ENCODE measurements around the gene SPTB.

SPTB gene

GRCh38 chr14:64824471-64824870 lies 55.2 kb downstream of the SPTB start:
- H3K36me3 ChIP-seq (ENCODE audit: control insufficient read depth, insufficient read depth, low read length), result no peaks in the 10 kb centered on the region
- H3K4me2 ChIP-seq (ENCODE audit: low read length), result no peak overlapping the region
- peaks cover 21% of the 10 kb centered on the region for H3K4me1 ChIP-seq
- no peak overlapping the region for H3K4me3 ChIP-seq (ENCODE audit: low read depth, low read length)
- no peaks in the 10 kb centered on the region for H3K9me3 ChIP-seq (ENCODE audit: control insufficient read depth, low read length)
- H3K79me2 ChIP-seq, result peaks cover 2% of the 10 kb centered on the region
- TF ChIP-seq, protein P1, sequence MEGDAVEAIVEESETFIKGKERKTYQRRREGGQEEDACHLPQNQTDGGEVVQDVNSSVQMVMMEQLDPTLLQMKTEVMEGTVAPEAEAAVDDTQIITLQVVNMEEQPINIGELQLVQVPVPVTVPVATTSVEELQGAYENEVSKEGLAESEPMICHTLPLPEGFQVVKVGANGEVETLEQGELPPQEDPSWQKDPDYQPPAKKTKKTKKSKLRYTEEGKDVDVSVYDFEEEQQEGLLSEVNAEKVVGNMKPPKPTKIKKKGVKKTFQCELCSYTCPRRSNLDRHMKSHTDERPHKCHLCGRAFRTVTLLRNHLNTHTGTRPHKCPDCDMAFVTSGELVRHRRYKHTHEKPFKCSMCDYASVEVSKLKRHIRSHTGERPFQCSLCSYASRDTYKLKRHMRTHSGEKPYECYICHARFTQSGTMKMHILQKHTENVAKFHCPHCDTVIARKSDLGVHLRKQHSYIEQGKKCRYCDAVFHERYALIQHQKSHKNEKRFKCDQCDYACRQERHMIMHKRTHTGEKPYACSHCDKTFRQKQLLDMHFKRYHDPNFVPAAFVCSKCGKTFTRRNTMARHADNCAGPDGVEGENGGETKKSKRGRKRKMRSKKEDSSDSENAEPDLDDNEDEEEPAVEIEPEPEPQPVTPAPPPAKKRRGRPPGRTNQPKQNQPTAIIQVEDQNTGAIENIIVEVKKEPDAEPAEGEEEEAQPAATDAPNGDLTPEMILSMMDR (IDR thresholded peaks at IDR 0.05), result no peak
- no peaks in the 10 kb centered on the region for H3K27me3 ChIP-seq (ENCODE audit: control insufficient read depth, insufficient read depth, low read length)
- H3K27ac ChIP-seq, result no peak overlapping the region
- H3K9ac ChIP-seq, result no peak overlapping the region
- H2AFZ ChIP-seq, result no peak overlapping the region

DNA sequence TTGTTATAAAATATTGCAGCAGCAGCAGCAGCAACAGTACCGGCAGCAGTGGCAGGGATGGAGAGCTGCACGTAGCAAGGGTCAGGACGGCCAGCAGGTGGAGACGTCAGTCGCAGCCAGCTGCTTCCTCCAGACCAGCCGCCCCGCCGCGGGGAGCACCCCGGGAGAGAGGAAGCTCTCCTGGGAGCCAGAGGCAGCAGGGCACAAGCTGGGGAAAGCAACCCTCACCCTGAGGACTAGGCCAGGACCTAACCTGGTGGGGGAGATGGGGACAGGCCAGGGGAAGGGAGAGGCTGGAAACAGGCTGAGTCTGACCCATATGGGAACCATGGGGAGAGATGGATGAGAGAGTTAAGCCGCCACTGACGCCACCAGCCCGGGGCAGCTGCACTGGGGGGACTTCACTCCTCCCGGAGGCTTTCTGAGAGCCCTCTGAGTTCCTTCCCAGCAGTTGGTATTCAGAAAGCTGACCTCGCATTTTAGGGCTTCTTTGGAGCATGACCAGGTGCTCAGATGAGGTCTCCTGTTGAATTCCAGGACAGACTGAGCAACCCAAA lies 56.3 kb downstream of the SPTB start:
- Histone ChIP-seq H2AFZ (peak overlapping the region; percentile 59), H3K4me3 (ENCODE audit: low read depth, low read length) (no peak overlapping the region), H3K27me3 (ENCODE audit: control insufficient read depth, insufficient read depth, low read length) (no peaks in the 10 kb centered on the region), H3K9ac (no peak overlapping the region), H3K9me3 (ENCODE audit: control insufficient read depth, low read length) (no peaks in the 10 kb centered on the region), H3K4me1 (peaks cover 21% of the 10 kb centered on the region), H3K36me3 (ENCODE audit: control insufficient read depth, insufficient read depth, low read length) (no peaks in the 10 kb centered on the region), H3K27ac (peak overlapping the region; percentile 8), H3K4me2 (ENCODE audit: low read length) (peak overlapping the region; percentile 51), H3K79me2 (peaks cover 2% of the 10 kb centered on the region)
- TF ChIP-seq, protein P1 (IDR thresholded peaks at IDR 0.05), result peak; percentile 90

DNA sequence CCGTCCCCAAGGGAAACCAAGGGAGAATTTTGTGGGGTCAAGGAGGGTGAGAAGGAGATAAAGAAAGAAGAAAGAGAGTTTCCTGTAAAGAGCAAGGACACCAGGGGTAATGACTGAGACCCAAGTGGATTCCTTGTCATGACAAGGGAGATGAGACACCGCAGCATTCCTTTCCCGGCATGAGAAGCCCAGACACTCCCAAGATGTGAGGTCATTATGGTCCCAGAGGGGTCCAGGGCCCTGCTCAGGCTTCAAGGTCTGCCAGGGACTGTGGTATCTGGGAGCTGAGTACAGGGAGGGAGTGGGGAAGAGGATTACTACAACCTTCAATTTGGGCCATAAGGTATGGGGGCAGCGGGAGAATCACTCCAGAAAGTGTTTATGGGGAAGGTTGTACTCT lies 58.1 kb downstream of the SPTB start:
- no peak overlapping the region for H3K4me3 ChIP-seq (ENCODE audit: low read depth, low read length)
- no peaks in the 10 kb centered on the region for H3K27me3 ChIP-seq (ENCODE audit: control insufficient read depth, insufficient read depth, low read length)
- peaks cover 30% of the 10 kb centered on the region for H3K4me1 ChIP-seq
- H3K79me2 ChIP-seq, result peaks cover under 1% of the 10 kb centered on the region
- TF ChIP-seq, protein P1 (IDR thresholded peaks at IDR 0.05), result no peak
- H3K9ac ChIP-seq, result no peak overlapping the region
- no peak overlapping the region for H2AFZ ChIP-seq
- no peak overlapping the region for H3K4me2 ChIP-seq (ENCODE audit: low read length)
- H3K36me3 ChIP-seq (ENCODE audit: control insufficient read depth, insufficient read depth, low read length), result no peaks in the 10 kb centered on the region
- no peaks in the 10 kb centered on the region for H3K9me3 ChIP-seq (ENCODE audit: control insufficient read depth, low read length)
- H3K27ac ChIP-seq, result no peak overlapping the region

DNA sequence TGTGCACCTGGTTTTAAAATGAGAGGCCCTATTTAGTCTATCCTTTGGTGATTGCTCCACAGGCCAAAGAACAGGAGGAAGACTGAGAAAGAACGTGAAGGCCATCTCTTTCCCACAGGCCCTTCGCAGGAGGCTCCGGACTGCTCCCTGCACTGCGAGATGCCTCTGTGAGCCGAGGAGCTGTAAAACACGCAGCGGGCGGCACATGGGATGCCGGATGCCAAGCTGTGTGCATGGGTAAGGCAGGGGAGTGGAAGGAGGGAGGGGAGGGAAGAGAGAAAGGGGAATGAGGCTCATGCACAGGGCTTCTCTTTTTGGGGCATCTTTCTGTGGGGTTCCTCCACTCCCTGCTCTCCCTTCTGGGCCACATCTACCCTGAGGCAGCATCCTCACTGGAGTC lies 61.6 kb downstream of the SPTB start:
- Histone ChIP-seq H3K4me1 (peaks cover 22% of the 10 kb centered on the region), H2AFZ (no peak overlapping the region), H3K4me2 (ENCODE audit: low read length) (no peak overlapping the region), H3K9ac (no peak overlapping the region), H3K27me3 (ENCODE audit: control insufficient read depth, insufficient read depth, low read length) (no peaks in the 10 kb centered on the region), H3K36me3 (ENCODE audit: control insufficient read depth, insufficient read depth, low read length) (no peaks in the 10 kb centered on the region), H3K9me3 (ENCODE audit: control insufficient read depth, low read length) (no peaks in the 10 kb centered on the region), H3K79me2 (no peaks in the 10 kb centered on the region), H3K27ac (no peak overlapping the region), H3K4me3 (ENCODE audit: low read depth, low read length) (no peak overlapping the region)
- TF ChIP-seq, protein P1 (IDR thresholded peaks at IDR 0.05), result no peak

GRCh38 chr14:64817631-64818030 lies 62.1 kb downstream of the SPTB start:
- H3K9me3 ChIP-seq (ENCODE audit: control insufficient read depth, low read length), result no peaks in the 10 kb centered on the region
- H3K79me2 ChIP-seq, result no peaks in the 10 kb centered on the region
- no peaks in the 10 kb centered on the region for H3K36me3 ChIP-seq (ENCODE audit: control insufficient read depth, insufficient read depth, low read length)
- no peak overlapping the region for H3K4me2 ChIP-seq (ENCODE audit: low read length)
- no peak overlapping the region for H3K4me3 ChIP-seq (ENCODE audit: low read depth, low read length)
- H3K27me3 ChIP-seq (ENCODE audit: control insufficient read depth, insufficient read depth, low read length), result no peaks in the 10 kb centered on the region
- no peak overlapping the region for H2AFZ ChIP-seq
- H3K9ac ChIP-seq, result no peak overlapping the region
- H3K27ac ChIP-seq, result no peak overlapping the region
- H3K4me1 ChIP-seq, result peaks cover 19% of the 10 kb centered on the region
- TF ChIP-seq, protein P1 (IDR thresholded peaks at IDR 0.05), result no peak

All from parathyroid adenoma (tissue), 2 donors.